ENCODE measurements around the gene NAT14.

DNA sequence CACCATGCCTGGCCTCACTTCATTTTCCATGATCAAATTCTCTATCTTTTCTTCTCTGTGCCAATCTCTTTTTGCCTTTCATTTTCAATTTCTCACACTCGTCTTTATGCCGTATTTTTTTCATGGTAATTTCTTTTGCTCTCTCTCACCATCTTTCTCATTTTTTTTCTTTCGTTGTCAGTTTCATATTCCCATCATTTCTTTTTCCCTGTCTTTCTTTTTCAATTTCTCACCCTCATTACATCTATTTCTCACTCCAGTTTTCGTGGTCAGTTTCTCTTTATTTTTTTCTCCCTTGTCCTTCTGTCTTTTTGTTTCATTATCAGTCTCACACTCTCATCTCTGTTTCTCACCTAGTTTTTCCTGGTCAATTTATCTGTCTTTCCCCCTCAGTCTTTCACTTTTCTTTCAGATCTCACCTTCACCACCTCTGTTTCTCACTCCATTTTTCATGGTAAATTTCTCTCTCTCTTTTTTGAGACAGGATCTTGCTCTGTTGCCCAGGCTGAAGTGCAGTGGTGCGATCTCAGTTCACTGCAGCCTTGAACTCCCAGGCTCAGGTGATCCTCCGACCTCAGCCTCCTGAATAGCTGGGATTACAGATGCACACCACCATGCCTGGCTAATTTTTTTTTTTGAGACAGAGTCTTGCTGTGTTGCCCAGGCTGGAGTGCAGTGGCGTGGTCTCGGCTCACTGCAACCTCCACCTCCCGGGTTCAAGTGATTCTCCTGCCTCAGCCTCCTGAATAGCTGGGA is 17.4 kb downstream of the NAT14 start:
- no peak for TF ChIP-seq POLR2A (IDR thresholded peaks at IDR 0.05)
- TF ChIP-seq, protein P1, sequence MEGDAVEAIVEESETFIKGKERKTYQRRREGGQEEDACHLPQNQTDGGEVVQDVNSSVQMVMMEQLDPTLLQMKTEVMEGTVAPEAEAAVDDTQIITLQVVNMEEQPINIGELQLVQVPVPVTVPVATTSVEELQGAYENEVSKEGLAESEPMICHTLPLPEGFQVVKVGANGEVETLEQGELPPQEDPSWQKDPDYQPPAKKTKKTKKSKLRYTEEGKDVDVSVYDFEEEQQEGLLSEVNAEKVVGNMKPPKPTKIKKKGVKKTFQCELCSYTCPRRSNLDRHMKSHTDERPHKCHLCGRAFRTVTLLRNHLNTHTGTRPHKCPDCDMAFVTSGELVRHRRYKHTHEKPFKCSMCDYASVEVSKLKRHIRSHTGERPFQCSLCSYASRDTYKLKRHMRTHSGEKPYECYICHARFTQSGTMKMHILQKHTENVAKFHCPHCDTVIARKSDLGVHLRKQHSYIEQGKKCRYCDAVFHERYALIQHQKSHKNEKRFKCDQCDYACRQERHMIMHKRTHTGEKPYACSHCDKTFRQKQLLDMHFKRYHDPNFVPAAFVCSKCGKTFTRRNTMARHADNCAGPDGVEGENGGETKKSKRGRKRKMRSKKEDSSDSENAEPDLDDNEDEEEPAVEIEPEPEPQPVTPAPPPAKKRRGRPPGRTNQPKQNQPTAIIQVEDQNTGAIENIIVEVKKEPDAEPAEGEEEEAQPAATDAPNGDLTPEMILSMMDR (IDR thresholded peaks at IDR 0.05) = no peak
